H1 (cell line): ENCODE results near the gene PSORS1C1.

Experiments
- EZH2 ChIP-seq: fragments of 200-600 bp; sonication (generic); IDR thresholded peaks from 2 replicates; pipeline ENCODE4 v1.7.1; 2012; ENCODE audit warnings: low read depth, mild to moderate bottlenecking, moderate library complexity, low read length, inconsistent platforms; ENCODE audit not compliant: severe bottlenecking
- GABPA ChIP-seq: IDR thresholded peaks from 2 replicates; pipeline ENCODE4 v1.6.1; 2011; ENCODE audit warnings: mild to moderate bottlenecking, low read length, moderate library complexity, borderline replicate concordance; ENCODE audit not compliant: insufficient read depth
- NRF1 ChIP-seq: IDR thresholded peaks from 2 replicates; pipeline ENCODE4 v1.6.1; 2011; ENCODE audit warnings: mild to moderate bottlenecking, low read depth, low read length, improper control_type of control experiment
- POLR2A ChIP-seq, 2 experiments: IDR thresholded peaks; 1 replicate in 1 of 2; 2 replicates in 1 of 2; pipeline ENCODE4 v1.6.1; 2011; ENCODE audit warnings: low read depth in 2 of 2, low read length in 2 of 2, mild to moderate bottlenecking in 2 of 2; ENCODE audit errors: control extremely low read depth in 1 of 2
- POLR2AphosphoS5 ChIP-seq: IDR thresholded peaks from 2 replicates; pipeline ENCODE4 v1.6.1; 2011; ENCODE audit warnings: low read depth, low read length
- RAD21 ChIP-seq, 2 experiments: IDR thresholded peaks in 1 of 2; conservative IDR thresholded peaks in 1 of 2; 2 replicates each; pipeline ENCODE4 v1.6.1; 2011; ENCODE audit warnings: low read depth in 2 of 2, low read length in 2 of 2, improper control_type of control experiment in 1 of 2, inconsistent platforms in 1 of 2, mild to moderate bottlenecking in 1 of 2, moderate library complexity in 1 of 2
- RXRA ChIP-seq: IDR thresholded peaks from 2 replicates; pipeline ENCODE4 v1.6.1; 2011; ENCODE audit warnings: low read depth, mild to moderate bottlenecking, low read length, moderate library complexity; ENCODE audit not compliant: insufficient read depth
- SIN3A ChIP-seq, 2 experiments: IDR thresholded peaks in 1 of 2; conservative IDR thresholded peaks in 1 of 2; 2 replicates each; pipeline ENCODE4 v1.6.1; 2011 to 2012; ENCODE audit warnings: low read length in 2 of 2, improper control_type of control experiment in 1 of 2, low read depth in 1 of 2, mild to moderate bottlenecking in 1 of 2
- SIX5 ChIP-seq: IDR thresholded peaks from 2 replicates; pipeline ENCODE4 v1.6.1; 2011; ENCODE audit warnings: mild to moderate bottlenecking, low read depth, low read length
- TAF1 ChIP-seq: IDR thresholded peaks from 2 replicates; pipeline ENCODE4 v1.6.1; 2011; ENCODE audit warnings: mild to moderate bottlenecking, low read depth, low read length
- TF ChIP-seq, protein P1 (sequence below), 3 experiments: IDR thresholded peaks; 1 replicate in 2 of 3; 2 replicates in 1 of 3; pipeline versions ENCODE4 v1.5.1 to v1.6.1; 2011; ENCODE audit warnings: low read length in 3 of 3, mild to moderate bottlenecking in 3 of 3, inconsistent platforms in 2 of 3, low read depth in 1 of 3, moderate library complexity in 1 of 3; ENCODE audit not compliant: insufficient read depth in 1 of 3; ENCODE audit errors: control extremely low read depth in 1 of 3
- TF ChIP-seq, protein P2 (sequence below): IDR thresholded peaks from 2 replicates; pipeline ENCODE4 v1.6.1; 2012; ENCODE audit warnings: inconsistent platforms

DNA sequence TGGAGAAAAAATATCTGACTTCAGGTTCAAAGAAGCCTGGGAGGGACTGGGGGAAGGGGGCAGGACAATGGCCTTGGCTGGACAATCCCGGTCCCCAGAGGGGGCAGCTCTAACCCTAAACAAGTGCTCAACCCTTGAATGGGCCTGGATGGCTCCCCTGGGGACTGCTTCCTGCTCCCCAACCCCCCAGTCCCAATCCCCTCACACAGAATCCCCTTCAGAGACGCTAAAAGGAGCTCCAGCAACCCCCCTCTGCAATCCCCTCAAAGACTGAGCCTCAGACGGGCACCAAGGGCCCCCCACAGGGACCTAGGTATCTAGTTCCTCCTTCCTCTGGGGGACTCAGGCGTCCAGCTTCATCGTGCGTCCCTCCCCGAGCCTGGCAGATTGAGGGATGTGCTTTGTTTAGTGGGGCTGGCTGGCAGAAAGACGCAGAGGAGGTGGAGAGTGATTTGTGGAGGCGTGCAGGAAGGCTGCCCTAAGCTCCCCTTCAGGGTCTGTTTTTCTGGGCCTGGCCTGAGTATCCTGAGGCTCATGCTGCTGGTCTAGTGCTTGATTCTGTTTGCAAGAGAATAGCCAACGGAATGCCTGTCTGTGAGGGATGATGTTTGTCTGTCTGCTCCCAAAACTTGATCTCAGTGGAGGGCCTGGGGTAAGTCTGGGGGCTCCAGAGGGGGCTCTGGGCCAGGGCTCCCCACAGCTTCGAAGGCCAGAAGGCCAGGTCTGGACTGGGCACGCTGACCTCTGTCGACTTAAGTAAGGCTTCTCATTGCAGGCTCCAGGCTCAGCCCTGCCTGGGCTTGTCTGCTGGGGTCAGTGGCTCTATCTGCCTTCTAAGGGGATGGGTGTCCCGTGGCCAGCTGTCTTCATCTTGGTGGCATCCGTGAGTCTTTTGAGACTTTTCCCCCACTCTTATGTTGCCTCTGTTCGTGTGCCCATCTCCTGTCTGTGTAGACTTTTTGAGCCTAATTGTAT lies 57.6 kb downstream of the PSORS1C1 start:
- TF ChIP-seq, protein P1, sequence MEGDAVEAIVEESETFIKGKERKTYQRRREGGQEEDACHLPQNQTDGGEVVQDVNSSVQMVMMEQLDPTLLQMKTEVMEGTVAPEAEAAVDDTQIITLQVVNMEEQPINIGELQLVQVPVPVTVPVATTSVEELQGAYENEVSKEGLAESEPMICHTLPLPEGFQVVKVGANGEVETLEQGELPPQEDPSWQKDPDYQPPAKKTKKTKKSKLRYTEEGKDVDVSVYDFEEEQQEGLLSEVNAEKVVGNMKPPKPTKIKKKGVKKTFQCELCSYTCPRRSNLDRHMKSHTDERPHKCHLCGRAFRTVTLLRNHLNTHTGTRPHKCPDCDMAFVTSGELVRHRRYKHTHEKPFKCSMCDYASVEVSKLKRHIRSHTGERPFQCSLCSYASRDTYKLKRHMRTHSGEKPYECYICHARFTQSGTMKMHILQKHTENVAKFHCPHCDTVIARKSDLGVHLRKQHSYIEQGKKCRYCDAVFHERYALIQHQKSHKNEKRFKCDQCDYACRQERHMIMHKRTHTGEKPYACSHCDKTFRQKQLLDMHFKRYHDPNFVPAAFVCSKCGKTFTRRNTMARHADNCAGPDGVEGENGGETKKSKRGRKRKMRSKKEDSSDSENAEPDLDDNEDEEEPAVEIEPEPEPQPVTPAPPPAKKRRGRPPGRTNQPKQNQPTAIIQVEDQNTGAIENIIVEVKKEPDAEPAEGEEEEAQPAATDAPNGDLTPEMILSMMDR (IDR thresholded peaks at IDR 0.05; ENCODE audit: control extremely low read depth in 1 of 3, insufficient read depth in 1 of 3, low read depth in 1 of 3, low read length in 3 of 3), result 0 out of 4 replicates have a peak, but pooled peaks of 1 of the 3 experiments have one; percentile 9
- TF ChIP-seq POLR2A (IDR thresholded peaks at IDR 0.05; ENCODE audit: control extremely low read depth in 1 of 2, low read depth in 2 of 2, low read length in 2 of 2) (peak in 1 of 2 experiments; percentile 71; a peak in 2 of 3 replicates), NRF1 (no peak), EZH2 (no peak), POLR2AphosphoS5 (peak; percentile 57), GABPA (peak; percentile 26; the same call in 1 of the 2 replicates), SIN3A (conservative IDR thresholded peaks at IDR 0.05 in 1 of 2, IDR thresholded peaks at IDR 0.05 in 1 of 2; ENCODE audit: low read depth in 1 of 2, low read length in 2 of 2) (0 out of 4 replicates have a peak, but pooled peaks of 1 of the 2 experiments have one; percentile 19), RAD21 (IDR thresholded peaks at IDR 0.05 in 1 of 2, conservative IDR thresholded peaks at IDR 0.05 in 1 of 2; ENCODE audit: low read depth in 2 of 2, low read length in 2 of 2) (no peak; a peak in 1 of 4 replicates), RXRA (no peak; the same call in 1 of the 2 replicates), SIX5 (no peak), TAF1 (peak; percentile 64; the same call in 1 of the 2 replicates)
- TF ChIP-seq, protein P2, sequence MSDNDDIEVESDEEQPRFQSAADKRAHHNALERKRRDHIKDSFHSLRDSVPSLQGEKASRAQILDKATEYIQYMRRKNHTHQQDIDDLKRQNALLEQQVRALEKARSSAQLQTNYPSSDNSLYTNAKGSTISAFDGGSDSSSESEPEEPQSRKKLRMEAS, result no peak
